Measurements from ENCODE around the gene ADNP2. TPM values are rescaled to one million over a fixed set of nuclear protein-coding genes. Genes with fewer than 3 reads are reported as not detected.

ADNP2 gene
- total RNA-seq, 4 donors from 2014 or later = 11.9 to 19.8 (median 15.2) TPM

GRCh38 chr18:80185545-80185944 is 76.5 kb downstream of the ADNP2 start:
- TF ChIP-seq, protein P1, sequence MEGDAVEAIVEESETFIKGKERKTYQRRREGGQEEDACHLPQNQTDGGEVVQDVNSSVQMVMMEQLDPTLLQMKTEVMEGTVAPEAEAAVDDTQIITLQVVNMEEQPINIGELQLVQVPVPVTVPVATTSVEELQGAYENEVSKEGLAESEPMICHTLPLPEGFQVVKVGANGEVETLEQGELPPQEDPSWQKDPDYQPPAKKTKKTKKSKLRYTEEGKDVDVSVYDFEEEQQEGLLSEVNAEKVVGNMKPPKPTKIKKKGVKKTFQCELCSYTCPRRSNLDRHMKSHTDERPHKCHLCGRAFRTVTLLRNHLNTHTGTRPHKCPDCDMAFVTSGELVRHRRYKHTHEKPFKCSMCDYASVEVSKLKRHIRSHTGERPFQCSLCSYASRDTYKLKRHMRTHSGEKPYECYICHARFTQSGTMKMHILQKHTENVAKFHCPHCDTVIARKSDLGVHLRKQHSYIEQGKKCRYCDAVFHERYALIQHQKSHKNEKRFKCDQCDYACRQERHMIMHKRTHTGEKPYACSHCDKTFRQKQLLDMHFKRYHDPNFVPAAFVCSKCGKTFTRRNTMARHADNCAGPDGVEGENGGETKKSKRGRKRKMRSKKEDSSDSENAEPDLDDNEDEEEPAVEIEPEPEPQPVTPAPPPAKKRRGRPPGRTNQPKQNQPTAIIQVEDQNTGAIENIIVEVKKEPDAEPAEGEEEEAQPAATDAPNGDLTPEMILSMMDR (IDR thresholded peaks at IDR 0.05; ENCODE audit: low read depth) = no peak

DNA sequence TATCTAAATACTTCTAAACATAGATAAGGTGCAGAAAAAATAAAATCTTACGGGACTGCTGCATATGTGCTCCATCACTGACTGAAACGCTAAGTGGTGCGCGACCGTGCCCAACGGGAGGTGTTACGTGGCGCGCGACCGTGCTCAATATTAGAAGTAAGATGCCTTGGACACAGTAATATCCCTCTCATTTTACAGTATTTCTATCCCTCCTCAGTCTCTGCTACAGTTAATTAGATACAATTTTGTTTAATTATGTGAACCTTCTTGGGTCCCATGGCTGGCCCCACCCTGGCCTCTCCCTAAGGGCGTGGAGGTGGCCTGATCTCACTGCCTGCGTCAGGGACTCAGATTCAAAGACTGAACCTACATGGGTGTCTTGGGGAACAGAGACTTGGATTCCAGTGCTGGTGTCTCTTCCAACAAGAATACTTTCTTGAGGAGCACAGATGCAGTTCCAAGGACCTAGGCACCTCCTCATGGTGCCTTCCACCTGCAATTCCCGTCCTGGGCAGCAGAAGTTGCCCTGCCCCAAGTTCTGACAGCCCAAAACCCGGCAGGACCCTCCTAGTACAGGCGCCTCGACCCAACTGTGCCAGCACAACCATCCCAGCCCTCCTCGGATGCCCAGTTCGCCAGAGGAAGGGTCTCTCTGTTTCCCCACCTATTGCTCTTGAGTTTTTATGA is 79.0 kb downstream of the ADNP2 start:
- TF ChIP-seq, protein P1 (IDR thresholded peaks at IDR 0.05; ENCODE audit: low read depth) = no peak

DNA sequence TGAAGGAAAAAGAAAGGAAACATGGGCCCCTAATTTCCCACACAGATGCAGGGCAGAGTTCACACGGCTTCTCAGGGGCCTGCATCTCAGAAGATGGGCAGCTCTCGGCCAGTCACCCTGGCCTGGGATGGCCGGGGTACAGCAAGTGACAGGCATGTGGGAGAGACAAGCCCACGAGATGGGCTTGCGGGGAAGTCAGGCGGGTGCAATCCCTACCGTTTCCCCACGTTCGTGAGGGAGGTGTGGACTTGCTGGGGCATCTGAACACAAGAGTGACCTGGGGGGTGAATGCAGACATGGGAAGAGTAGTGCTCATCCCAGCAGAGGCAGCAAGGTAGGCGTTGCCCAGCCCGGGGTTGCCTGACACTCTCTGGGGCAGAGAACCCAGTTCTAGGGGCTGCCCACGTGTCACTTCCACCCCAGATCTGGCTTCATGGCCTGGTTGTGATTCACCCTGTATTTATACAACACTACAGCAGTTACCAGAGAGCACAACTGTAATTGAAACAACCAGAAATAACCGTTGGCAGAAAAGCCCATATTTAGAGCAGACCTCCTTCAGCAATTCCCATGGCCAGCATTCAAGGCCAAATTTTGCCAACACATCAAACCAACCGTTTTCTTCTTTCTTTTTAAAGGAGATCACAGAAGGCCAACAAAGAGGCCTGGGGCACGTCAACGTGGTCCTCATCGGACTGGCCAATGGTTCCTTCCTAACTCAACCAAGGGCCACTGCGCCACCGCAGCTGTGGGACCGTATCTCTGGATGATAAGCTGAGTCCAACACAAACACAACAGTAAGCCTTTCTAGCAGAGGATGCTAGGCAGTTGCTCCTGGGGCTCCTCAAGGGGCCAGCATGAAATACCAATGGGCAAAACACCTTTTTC is 79.8 kb downstream of the ADNP2 start:
- TF ChIP-seq, protein P1 (IDR thresholded peaks at IDR 0.05; ENCODE audit: low read depth) = no peak

- TF ChIP-seq, protein P1 (IDR thresholded peaks at IDR 0.05; ENCODE audit: low read depth) = no peak
These were observed 80.4 kb downstream of the ADNP2 start for GRCh38 chr18:80189531-80189865.

Other genes with a start within 250 kb of the ADNP2 start
- 100 to 1,000 TPM in 1 of 4 donors, 10 to 100 TPM in 3; 41.4 to 310 (median 78.5) TPM for gene SLC66A2, start 157.6 kb upstream of the ADNP2 start, total RNA-seq
- 10 to 100 TPM; 10.4 to 26.3 (median 19.4) TPM for gene HSBP1L1, start 144.6 kb upstream of the ADNP2 start, total RNA-seq
- 10 to 100 TPM; 22.9 to 53.3 (median 28.1) TPM for gene TXNL4A, start 120.7 kb upstream of the ADNP2 start, total RNA-seq
- gene RBFA, start 74.8 kb upstream of the ADNP2 start, total RNA-seq = 10 to 100 TPM; 27.4 to 51.1 (median 37.8) TPM
- 1 to 10 TPM in 3 of 4 donors, under 1 TPM in 1; 0.65 to 4.1 (median 1.5) TPM for gene PARD6G, start 138.3 kb downstream of the ADNP2 start, total RNA-seq

All from subcutaneous adipose tissue (tissue), 4 donors.